Midbrain (tissue), 1 donor: Measurements from ENCODE around the gene ATXN10.

Source experiments
- DNase-seq: peaks from one replicate; lab custom pipeline; 2025; lab: John Stamatoyannopoulos, UW

Gene ATXN10

DNA sequence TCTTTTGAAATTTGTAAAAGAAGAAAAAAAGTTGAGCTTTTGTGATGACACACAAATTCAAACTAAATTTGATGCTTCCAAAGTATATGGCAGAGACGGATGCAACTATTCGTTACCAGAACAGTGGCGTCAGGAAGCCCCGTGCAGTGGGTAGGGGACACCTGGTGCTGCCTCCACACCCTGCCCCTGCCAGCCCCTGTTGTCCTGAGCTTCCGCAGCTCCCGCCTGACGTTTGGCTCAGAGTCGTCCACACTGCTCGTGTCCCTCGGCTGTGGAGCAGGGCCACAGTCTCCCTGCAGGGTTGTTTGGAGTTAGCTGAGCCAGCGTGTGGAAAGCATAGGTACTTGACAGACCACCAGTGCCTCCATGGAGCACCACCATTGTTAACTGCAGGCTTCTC lies 86.3 kb downstream of the ATXN10 start:
- DNase-seq: no peak

DNA sequence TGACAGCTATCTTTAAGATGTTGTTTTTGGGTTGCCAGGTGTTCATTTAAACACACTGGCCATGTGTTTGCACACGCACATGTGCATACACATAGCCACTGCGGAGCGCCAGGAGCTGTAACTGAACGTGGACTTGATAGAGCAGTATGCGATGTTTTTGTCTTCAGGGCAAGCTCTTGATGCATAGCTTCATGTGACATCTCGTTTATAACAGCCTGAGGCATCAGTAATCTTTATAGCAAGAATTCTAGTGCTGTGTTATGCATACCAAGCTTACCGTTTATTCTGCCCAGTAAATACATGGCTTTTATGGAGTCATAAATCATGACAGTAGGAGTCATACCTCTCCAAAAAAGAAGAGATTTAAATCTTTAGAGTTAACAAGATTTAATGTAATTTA lies 87.0 kb downstream of the ATXN10 start:
- no peak for DNase-seq

DNA sequence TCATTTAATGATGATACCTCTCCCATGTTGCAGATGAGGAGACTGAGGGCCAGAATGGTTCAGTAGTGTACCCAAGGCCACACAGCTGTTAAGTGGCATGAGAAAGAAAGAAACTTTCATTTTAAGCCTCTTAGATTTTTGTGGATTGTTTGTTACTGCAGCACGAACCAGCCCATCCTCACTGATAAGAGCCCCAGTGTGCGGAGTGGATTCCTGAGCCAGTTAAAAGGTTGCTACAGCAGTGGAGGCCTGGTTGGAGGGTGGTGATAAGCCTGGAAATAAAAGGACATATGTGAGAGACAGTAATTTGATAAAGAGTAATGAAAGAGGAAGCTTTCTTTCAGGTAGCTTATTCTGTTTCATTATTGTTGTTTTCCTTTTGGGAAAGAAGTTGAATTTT lies 89.0 kb downstream of the ATXN10 start:
- no peak for DNase-seq

DNA sequence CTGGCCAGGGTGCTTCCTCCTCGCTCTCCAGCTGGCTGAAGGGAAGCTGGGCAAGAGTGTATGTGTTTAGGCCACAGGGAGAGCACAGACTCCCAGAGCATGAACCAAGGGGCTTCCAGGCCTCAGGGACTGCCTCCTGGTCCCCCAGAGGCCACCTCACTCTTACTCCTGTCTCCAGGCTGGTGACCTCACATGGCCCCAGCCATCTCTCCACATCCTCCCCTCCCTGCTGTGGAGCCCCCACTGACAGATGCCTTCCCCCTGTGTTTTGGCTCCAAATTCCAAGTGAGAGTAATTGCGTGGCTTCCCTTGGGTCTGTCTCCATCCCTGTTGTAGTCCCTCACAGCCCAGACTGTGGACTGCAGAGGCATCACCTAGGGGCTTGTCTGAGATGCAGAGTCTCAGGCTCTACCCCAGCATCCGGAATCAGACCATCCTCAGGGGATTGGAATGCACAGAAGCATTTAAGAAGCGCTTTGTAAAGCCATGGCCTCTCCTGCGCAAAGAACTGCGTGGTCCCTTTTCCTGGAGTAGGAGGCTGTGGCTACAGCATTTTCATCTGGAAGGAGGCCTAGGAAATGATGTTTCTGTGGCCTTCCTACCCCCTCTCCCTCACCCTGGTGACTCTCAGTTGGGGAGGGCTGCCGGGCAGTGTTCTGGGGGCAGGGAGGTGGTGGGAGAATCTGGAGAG lies 91.1 kb downstream of the ATXN10 start:
- DNase-seq: no peak

DNA sequence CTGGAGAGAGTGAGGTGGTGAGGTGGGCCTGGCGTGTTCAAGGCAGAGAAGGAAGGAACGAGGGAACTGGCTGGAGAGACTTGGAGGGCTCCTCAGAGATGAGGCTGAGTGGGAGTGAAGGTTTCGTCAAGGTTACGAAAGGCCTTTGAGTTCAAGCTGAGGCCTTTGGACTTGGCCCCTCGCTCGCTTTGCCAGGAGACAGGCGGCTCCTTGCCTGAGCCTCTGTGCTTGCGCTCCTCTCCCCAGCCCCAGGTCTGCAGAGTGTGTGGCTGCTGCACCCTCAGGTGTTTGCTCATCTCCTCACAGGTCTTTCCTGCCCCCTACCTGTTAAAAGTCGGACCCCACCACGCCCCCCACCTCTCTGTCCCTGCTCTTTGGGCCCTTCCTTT lies 91.6 kb downstream of the ATXN10 start:
- no peak for DNase-seq

DNA sequence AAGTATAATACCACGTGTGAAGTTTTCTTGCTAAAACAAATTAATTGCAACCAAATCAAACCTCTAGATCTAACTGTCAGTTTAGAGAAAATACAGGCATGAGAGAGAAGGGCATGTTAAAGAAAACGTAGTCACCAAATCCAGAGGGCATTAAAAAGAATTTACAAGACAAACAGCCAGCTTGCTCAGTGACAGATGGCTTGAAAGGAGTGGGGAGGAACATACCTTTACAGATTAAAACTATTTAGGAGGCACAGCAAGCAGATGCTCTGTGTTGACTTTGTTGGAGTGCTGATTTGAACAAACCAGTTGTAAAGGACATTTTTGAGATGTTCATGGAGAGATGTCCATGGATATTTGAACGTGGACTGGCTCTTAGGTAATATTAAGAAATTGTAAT lies 96.9 kb downstream of the ATXN10 start:
- no peak for DNase-seq

DNA sequence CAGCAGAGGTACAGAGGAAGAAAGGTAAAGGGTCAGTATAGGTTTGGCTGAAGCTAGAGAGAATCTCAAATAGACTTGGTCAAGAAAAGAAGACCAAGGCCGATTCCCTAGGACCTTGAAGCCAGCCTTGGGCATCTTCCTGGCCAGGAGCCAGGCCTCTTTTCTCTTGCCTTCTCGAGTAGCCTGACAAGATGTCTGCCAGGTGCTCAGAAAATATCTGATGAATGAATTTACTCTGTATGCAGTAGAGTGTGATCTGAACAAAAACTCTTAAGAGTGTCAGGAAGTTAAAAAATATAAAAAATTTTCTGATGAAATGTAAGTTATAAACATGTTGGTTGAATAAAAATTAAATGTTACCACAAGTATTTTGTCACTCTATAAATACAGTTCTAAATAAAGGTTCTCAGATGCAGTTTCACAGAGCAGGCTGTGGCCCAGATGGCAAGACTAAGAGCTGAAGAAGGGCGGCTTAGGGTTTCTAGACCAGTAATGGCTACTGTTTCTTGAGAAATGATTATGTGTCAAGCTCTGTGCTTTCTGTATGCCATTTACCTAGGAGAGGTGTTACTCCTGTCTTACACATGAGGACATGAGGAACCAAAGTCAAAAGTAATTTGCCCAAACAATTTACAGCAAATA lies 98.1 kb downstream of the ATXN10 start:
- DNase-seq: no peak

DNA sequence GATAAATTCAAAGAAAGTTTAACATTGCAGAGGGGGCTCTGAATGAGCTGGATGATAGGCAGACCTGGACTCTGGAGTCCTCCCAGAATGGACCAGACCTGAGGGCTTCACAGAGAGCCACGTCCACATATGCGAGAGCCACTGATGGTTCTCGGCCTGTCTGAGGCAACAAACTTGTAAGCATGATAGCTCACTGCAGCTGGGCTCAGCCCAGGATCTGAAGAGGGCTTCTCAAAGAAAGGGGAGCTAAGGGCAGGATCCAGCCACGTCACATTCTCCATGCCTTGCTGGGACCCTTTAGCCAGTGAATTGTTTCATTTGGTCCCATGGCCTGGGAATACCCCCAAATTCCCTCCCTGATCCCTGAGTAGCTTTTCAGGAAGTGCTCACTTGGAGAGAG lies 98.9 kb downstream of the ATXN10 start:
- no peak for DNase-seq

DNA sequence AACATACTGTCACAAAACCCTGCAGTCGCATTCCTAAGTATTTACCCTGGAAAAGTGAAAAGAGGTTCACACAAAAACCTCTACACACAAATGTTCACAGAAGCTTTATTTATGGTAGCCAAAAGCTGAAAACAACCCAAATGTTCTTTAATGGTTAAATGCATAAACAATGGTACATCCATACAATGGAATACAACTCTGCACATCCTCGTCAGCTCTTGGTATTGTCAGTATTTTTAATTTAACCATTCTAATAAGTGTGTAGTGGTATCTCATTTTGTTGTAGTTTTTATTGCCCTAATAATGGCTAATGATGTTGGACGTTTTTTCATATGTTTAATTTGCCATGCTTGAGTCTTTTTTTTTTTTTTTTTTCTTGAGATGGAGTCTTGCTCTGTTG lies 99.4 kb downstream of the ATXN10 start:
- no peak for DNase-seq

DNA sequence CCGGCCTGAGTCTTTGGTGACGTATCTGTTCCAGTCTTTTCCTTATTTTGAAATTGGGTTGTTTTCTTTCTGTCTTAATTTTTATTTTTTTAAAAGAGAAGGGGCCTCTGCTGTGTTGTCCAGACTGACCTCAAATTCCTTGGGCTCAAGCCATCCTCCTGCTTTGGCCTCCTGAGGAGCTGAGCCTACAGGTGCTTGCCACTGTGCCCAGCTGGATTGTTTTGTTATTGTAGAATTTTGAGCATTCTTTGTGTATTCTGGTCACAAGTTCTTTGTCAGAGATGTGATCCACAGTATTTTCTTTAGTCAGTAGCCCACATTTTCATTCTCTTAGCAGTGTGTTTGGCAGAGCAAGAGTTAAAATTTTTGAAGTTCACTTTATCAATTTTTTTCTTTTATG lies 100.1 kb downstream of the ATXN10 start:
- no peak for DNase-seq

DNA sequence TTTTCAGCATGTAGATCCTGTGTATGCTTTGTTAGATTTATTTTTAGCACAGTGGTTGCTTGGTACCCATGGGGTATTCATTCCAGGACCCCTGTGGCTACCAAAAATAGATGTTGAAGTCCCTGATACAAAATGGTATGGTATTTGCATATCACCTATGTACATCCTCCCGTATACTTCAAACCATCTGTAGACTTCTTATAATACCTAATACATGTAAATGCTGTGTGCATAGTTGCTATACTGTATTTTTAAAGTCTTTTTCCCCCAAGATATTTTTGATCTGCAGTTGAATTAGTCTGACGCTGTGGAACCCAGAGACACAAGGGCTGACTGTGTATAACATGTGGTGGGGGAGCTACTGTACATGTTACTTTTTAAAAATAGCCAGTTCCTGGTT lies 101.1 kb downstream of the ATXN10 start:
- DNase-seq: no peak

DNA sequence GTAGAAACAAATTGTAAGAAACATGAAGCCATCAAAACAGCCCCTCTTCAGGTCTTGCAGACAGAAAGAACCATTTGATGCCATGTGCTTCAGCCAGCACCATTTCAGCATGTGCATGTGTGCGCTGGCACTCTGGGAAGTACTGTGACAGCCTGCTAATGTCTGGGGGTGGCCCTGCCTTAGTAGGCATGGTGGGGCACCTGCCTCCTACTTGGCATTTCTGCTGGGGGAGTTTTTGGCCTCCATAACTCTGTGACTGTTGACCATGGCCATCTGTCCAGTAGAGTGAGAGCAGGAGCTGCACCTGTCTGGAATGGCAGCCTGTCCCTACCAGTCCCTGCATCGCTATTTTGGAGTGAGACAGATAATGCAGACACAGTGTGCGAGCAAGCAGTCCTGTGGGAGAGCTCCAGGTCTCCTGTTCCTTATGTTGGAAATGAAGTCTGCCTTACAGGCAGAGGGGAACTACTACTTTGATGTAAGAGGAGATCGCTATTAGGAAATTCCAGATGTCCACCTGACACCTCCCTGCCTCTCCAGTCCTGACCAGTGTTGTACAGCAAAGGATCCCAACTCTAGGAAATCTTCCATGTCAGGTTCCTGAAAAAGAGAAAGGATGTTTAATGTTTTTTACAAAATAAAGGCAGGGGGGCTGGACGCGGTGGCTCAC lies 102.5 kb downstream of the ATXN10 start:
- no peak for DNase-seq

DNA sequence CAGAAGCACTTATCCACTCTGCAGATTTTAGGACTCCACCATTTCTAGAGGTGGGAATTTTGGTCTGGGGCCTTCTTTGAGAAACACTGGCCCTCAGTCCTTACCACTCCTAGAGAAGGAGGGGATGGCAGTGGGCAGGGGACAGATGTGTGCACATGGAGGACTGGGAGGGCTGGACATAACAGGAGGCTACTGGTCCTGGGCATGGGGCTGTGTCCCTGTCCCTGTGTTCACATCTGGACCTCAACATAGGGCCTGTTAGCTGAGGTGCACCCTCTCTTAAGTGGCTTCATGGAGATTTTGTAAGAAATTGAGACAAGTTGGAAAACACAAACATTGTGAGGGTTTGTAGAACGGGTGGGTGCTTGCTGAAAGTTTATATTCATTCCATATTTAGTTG lies 103.4 kb downstream of the ATXN10 start:
- no peak for DNase-seq

DNA sequence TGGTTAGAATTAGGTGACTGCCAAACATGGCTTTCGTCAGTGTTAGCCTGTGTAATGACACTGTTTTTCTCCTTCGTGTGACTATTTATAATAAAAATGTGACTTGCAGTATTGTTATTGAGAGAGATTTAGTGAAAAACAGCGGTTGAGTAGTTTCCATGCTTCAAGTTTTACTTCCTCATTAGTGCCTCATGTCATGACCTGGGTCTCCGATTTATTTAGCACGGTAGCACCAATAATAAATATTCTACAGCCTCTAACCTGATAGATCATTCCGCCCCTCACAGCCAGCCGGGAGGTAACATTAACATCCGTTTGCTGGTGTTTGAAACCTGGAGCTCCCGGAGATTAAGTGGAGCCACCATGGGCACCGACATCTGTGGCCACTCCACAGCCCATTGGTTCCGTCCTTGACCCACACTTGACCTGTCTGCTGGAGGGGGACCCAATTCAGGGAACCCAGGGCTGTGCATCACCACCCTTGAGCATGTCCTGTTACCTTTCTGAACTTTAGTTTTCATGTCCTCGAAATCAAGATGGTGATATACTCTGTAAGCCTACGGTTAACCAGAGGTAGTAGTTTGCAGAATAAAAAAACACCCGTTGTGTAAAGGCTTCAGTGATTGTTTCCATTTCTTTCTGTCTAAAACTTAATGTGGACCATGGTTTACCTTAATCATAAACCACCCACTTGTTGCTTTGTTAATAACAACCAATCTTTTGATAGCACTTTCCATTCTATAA lies 104.1 kb downstream of the ATXN10 start:
- DNase-seq: no peak

DNA sequence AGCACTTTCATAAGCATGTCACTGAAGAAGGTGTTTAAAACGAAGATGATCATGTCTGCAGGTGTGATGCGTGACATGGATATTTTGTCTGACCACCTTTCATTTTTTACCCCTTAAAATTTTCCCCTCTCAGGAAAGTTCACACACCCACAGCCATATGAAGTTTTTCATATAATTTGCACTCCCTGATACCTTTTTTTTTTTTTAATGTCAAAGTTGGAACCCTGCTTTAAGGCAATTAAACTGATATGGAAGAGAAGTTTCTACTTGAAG lies 104.6 kb downstream of the ATXN10 start:
- DNase-seq: no peak

DNA sequence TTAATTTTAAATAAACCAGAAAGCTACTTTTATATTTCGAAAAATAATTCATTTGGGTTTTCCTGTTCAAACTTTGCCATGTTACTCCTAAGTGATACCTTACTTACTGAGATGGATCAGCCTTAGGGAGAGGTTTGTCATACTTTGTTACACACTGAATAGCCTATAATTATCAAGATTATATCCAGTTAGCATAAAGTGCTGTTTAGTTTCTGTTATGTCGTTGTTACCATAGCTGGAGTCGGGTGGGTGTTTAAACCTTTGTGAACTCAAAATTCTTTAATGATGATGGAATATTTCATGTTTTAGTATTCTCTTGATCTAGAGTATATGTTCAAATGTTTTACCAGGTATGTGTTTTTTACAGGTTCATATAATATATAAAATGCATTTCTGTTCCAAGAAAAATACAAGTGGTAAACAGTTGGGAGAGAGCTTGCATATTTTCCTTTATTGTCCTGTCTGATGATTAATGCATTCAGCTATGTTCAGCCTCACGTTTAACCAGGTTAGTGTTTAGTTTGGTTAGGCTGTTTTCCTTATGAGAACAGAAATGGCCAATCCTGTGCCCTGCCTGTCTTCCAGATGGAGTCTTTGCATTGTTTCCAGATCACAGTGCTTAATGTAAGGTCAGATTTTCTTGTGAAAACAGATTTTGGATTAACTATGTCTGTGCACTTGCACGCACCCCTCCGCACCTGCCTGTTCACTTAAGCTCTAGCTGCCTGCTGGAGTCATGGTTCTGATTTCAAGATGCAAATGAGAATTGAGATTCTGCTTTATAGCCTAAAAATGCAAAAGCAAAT lies 105.6 kb downstream of the ATXN10 start:
- no peak for DNase-seq

DNA sequence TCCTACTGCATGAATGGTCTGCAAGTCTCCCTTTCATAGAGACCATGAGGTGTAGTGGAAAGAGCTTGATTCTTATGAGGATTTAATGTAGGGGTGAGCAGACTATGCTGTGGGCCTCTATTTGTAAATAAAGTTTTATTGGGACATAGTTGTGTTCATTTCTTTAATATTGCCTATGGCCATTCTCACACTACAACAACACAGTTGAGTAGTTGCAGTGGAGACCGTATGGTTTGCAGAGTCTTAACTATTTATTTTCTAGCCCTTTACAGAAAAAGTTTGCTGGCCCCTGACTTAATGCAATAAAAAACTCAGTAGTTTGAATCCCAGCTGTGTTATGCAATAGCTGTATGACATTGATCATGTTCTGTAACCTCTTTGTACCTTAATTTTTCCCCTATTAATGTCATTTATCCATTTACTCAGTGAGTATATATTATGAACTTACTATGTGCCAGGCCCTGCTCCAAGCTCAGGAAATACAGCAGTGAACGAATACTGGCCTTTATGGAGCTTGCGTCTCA lies 106.3 kb downstream of the ATXN10 start:
- no peak for DNase-seq

DNA sequence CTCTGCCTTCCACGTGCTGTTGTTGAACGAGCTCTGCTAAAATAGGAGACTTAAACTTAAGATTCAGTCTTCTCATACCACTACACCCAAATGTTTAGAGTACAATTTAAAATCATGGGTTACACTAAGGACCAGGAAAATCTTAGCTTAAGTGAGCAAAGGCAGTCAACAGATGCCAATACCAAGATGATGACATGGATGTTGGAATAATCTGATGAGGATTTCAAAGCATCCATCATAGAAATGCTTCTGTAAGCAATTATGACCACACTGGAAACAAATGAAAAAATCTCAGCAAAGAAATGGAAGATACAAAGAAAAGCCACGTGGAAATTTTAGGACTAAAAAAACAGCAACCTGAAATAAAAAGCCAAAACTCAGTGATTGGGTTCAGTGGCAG lies 109.8 kb downstream of the ATXN10 start:
- DNase-seq: no peak

DNA sequence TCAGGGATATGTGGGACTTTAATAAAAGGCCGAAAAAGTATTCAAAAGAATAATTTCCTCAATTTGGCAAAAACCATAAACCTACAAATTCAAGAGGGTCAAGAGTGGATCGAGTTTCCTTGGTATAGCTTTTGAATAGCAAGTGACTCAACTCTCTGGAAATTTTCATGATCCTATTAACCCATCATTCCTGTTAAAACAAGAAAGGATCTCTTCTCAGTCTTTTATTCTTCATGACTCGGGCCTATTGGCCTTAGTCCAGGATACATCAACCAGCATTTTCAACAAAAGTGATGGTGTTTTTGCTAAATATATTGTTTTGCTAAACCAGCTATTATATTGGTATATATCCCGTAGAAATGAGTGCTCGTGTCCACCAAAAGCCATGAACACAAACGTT lies 110.3 kb downstream of the ATXN10 start:
- DNase-seq: no peak

DNA sequence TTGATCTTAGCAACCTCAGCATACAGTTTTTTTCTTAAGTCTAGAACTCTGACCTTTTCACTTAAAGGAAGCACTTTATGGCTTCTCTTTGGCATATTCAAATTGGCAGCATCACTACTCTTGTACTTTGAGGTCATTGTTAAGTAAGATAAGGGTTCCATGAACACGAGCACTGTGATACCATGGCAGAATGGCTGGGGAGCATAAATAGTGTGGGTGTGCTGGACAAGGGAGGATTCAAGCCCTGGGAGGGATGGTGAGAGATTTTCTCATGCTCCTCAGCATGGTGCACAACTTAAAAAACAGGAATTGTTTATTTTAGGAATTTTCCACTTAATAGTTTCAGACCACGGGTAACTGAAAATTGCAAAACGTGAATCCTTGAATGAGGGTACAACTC lies 111.4 kb downstream of the ATXN10 start:
- no peak for DNase-seq

DNA sequence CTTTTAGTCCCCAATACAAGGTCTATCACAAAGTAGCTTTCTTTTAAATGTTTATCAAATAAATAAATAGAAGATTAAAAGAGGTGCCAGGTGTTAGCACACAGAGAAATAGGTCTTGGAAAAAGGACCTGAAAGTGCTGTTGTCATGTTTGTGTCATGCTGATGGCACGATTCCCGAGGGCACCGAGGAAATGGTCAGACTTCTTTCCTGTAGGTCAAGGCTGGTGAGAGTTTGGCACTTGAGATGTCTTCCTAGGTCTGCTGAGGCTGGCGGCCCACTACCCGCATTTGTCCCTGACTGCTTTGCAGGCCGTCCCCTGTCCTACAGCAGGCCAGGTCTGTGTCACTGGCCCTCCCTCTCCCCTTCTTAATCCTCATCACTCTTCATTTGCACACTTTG lies 112.1 kb downstream of the ATXN10 start:
- no peak for DNase-seq
